ENCODE measurements around the gene MARCKSL1. TPM values are rescaled to one million over a fixed set of nuclear protein-coding genes. Genes with fewer than 3 reads are reported as not detected.

The MARCKSL1 gene
- total RNA-seq, 1 experiment from 2014 or later = 0.65 TPM

GRCh38 chr1:32327204-32327603, 8.8 kb downstream of the MARCKSL1 start:
- H3K4me1 Mint-ChIP-seq (ENCODE audit: insufficient read depth, unreplicated experiment) = no peaks in the 10 kb centered on the region
- DNase-seq (ENCODE audit: unreplicated experiment) = no peak
- no peaks in the 10 kb centered on the region for H3K27me3 Mint-ChIP-seq (ENCODE audit: insufficient read depth, unreplicated experiment)
- BruUV-seq (replicated peaks) = no TSS peak
- intact Hi-C loops (cut with micrococcal nuclease) = no loop called here
- no peak overlapping the region for H3K27ac Mint-ChIP-seq (ENCODE audit: low read depth, unreplicated experiment)
- H3K4me3 Mint-ChIP-seq (ENCODE audit: unreplicated experiment) = no peak overlapping the region
- peaks cover 51% of the 10 kb centered on the region for H3K36me3 Mint-ChIP-seq (ENCODE audit: insufficient read depth, unreplicated experiment)
- TF ChIP-seq, protein P1, sequence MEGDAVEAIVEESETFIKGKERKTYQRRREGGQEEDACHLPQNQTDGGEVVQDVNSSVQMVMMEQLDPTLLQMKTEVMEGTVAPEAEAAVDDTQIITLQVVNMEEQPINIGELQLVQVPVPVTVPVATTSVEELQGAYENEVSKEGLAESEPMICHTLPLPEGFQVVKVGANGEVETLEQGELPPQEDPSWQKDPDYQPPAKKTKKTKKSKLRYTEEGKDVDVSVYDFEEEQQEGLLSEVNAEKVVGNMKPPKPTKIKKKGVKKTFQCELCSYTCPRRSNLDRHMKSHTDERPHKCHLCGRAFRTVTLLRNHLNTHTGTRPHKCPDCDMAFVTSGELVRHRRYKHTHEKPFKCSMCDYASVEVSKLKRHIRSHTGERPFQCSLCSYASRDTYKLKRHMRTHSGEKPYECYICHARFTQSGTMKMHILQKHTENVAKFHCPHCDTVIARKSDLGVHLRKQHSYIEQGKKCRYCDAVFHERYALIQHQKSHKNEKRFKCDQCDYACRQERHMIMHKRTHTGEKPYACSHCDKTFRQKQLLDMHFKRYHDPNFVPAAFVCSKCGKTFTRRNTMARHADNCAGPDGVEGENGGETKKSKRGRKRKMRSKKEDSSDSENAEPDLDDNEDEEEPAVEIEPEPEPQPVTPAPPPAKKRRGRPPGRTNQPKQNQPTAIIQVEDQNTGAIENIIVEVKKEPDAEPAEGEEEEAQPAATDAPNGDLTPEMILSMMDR (IDR thresholded peaks at IDR 0.05; ENCODE audit: unreplicated experiment) = no peak
- H3K9me3 Mint-ChIP-seq (ENCODE audit: unreplicated experiment) = no peaks in the 10 kb centered on the region
- ChIA-PET CTCF (no interaction called here), POLR2A (no interaction called here)

GRCh38 chr1:32321712-32322291, 14.2 kb downstream of the MARCKSL1 start:
- intact Hi-C loops (cut with micrococcal nuclease) = no loop called here

GRCh38 chr1:32318127-32318869, 17.7 kb downstream of the MARCKSL1 start:
- no peaks in the 10 kb centered on the region for H3K9me3 Mint-ChIP-seq (ENCODE audit: unreplicated experiment)

More at GRCh38 chr1:32321712-32322291, 14.2 kb downstream of the MARCKSL1 start:
- ChIA-PET POLR2A (interaction anchor here (0.8 kb wide), 1 partner anchor 10 kb away, joined by 3 read pairs; no protein-coding TSS in a partner anchor), CTCF (interaction anchor here (0.6 to 0.8 kb wide), 4 partner anchors 26 to 128 kb away, joined by 3 to 4 read pairs (median 3); no protein-coding TSS in a partner anchor)
- no peak overlapping the region for H3K27ac Mint-ChIP-seq (ENCODE audit: low read depth, unreplicated experiment)
- no TSS peak for BruUV-seq (replicated peaks)
- H3K36me3 Mint-ChIP-seq (ENCODE audit: insufficient read depth, unreplicated experiment) = peaks cover 39% of the 10 kb centered on the region
- TF ChIP-seq, protein P1 (IDR thresholded peaks at IDR 0.05; ENCODE audit: unreplicated experiment) = no peak
- no peaks in the 10 kb centered on the region for H3K4me1 Mint-ChIP-seq (ENCODE audit: insufficient read depth, unreplicated experiment)
- H3K9me3 Mint-ChIP-seq (ENCODE audit: unreplicated experiment) = no peaks in the 10 kb centered on the region
- H3K27me3 Mint-ChIP-seq (ENCODE audit: insufficient read depth, unreplicated experiment) = no peaks in the 10 kb centered on the region
- no peak overlapping the region for H3K4me3 Mint-ChIP-seq (ENCODE audit: unreplicated experiment)
- DNase-seq (ENCODE audit: unreplicated experiment) = no peak

DNA sequence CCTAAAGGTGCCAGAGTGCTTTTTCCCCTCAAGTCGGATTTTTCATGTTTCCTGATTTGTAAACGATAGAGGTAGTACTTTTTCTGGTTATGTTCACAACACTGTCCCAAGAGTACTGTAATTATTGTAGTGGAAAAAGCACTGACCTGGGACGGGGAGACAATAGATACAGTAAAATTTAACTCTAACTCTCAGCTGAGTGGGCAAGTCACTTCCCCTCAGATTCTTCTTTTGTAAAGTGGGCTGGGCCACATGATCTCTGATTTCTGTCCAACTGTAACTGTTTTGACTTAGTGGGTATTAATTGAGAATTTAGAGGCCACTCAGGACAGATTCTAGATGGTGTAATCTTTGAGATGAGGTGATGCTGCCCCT, 19.1 kb downstream of the MARCKSL1 start:
- H3K36me3 Mint-ChIP-seq (ENCODE audit: insufficient read depth, unreplicated experiment) = peaks cover 42% of the 10 kb centered on the region
- POLR2A ChIA-PET = no interaction called here
- CTCF ChIA-PET = interaction anchor here (0.6 to 4.8 kb wide), 3 partner anchors 12 to 101 kb away, joined by 3 to 24 read pairs (median 4); no protein-coding TSS in a partner anchor
- no peaks in the 10 kb centered on the region for H3K9me3 Mint-ChIP-seq (ENCODE audit: unreplicated experiment)
- DNase-seq (ENCODE audit: unreplicated experiment) = no peak
- TF ChIP-seq, protein P1 (IDR thresholded peaks at IDR 0.05; ENCODE audit: unreplicated experiment) = no peak
- H3K4me1 Mint-ChIP-seq (ENCODE audit: insufficient read depth, unreplicated experiment) = peaks cover 6% of the 10 kb centered on the region
- intact Hi-C loops (cut with micrococcal nuclease) = loop anchor here (1.0 kb wide), 1 partner anchor 102 kb away; no protein-coding TSS in a partner anchor
- BruUV-seq (replicated peaks) = no TSS peak
- no peak overlapping the region for H3K4me3 Mint-ChIP-seq (ENCODE audit: unreplicated experiment)
- H3K27me3 Mint-ChIP-seq (ENCODE audit: insufficient read depth, unreplicated experiment) = no peaks in the 10 kb centered on the region
- no peak overlapping the region for H3K27ac Mint-ChIP-seq (ENCODE audit: low read depth, unreplicated experiment)

More at GRCh38 chr1:32318127-32318869, 17.7 kb downstream of the MARCKSL1 start:
- DNase-seq (ENCODE audit: unreplicated experiment) = no peak
- Mint-ChIP-seq H3K36me3 (ENCODE audit: insufficient read depth, unreplicated experiment) (peaks cover 46% of the 10 kb centered on the region), H3K4me3 (ENCODE audit: unreplicated experiment) (no peak overlapping the region), H3K4me1 (ENCODE audit: insufficient read depth, unreplicated experiment) (peaks cover 6% of the 10 kb centered on the region), H3K27ac (ENCODE audit: low read depth, unreplicated experiment) (no peak overlapping the region), H3K27me3 (ENCODE audit: insufficient read depth, unreplicated experiment) (no peaks in the 10 kb centered on the region)
- TF ChIP-seq, protein P1 (IDR thresholded peaks at IDR 0.05; ENCODE audit: unreplicated experiment) = no peak
- no TSS peak for BruUV-seq (replicated peaks)
- ChIA-PET CTCF (interaction anchor here (0.7 to 4.8 kb wide), 5 partner anchors 30 to 103 kb away, joined by 3 to 24 read pairs (median 4); no protein-coding TSS in a partner anchor), POLR2A (no interaction called here)
- intact Hi-C loops (cut with micrococcal nuclease) = no loop called here
